Testis (tissue), 2 donors: ENCODE data around the gene WDR19.

Experiments
- CTCF ChIP-seq, 3 experiments: fragments of 450-650 bp in 2 of 3; fragments of 200-600 bp in 1 of 3; sonication (generic) in 1 of 3; IDR thresholded peaks; one replicate each; pipeline ENCODE4 v1.5.1; 2016 to 2019; ENCODE audit warnings: antibody characterized with exemption in 3 of 3, mild to moderate bottlenecking in 2 of 3, moderate library complexity in 1 of 3
- POLR2A ChIP-seq: fragments of 450-650 bp; IDR thresholded peaks from one replicate; pipeline ENCODE4 v1.6.1; 2017; ENCODE audit warnings: antibody characterized with exemption, mild to moderate bottlenecking, moderate library complexity

GRCh38 chr4:39280770-39281169, 98.4 kb downstream of the WDR19 start:
- no peak for TF ChIP-seq CTCF (IDR thresholded peaks at IDR 0.05)
- no peak for TF ChIP-seq POLR2A
